Spleen (tissue), 11 donors: ENCODE measurements around the gene RGS6. TPM values are rescaled to one million over a fixed set of nuclear protein-coding genes. Genes with fewer than 3 reads are reported as not detected.
A peak's percentile ranks its signal among the peaks of the same experiment; 100 is the strongest.

Experiments
- DNase-seq: peaks from one replicate; pipeline ENCODE4 v3.0.0-alpha.2; 2020
- H3K27ac ChIP-seq, 8 donors: fragments of 200-600 bp; sonication (generic) in 7 of 8; 1 replicate in 4 of 8; 2 replicates in 4 of 8; pipeline versions ENCODE4 v1.5.0 to v1.8.0; 2016 to 2021; ENCODE audit warnings: inconsistent platforms in 4 of 8, mild to moderate bottlenecking in 4 of 8, moderate library complexity in 1 of 8
- H3K27me3 ChIP-seq, 7 donors: fragments of 200-600 bp; sonication (generic) in 6 of 7; replicated peaks in 1 of 7; 1 replicate in 4 of 7; 2 replicates in 3 of 7; pipeline versions ENCODE4 v1.5.0 to v1.8.0; 2016 to 2021; ENCODE audit warnings: inconsistent platforms in 3 of 7, mild to moderate bottlenecking in 1 of 7
- H3K36me3 ChIP-seq, 6 donors: fragments of 200-600 bp; sonication (generic) in 5 of 6; 1 replicate in 4 of 6; 2 replicates in 2 of 6; pipeline versions ENCODE4 v1.5.0 to v1.8.0; 2016 to 2021; ENCODE audit warnings: inconsistent platforms in 2 of 6
- H3K4me1 ChIP-seq, 6 donors: fragments of 200-600 bp; sonication (generic) in 5 of 6; 1 replicate in 3 of 6; 2 replicates in 3 of 6; pipeline versions ENCODE4 v1.5.0 to v1.8.0; 2016 to 2021; ENCODE audit warnings: inconsistent platforms in 3 of 6
- H3K4me3 ChIP-seq, 8 donors: fragments of 200-600 bp; sonication (generic) in 7 of 8; 1 replicate in 4 of 8; 2 replicates in 4 of 8; pipeline versions ENCODE4 v1.5.0 to v1.8.0; 2016 to 2021; ENCODE audit warnings: inconsistent platforms in 4 of 8, mild to moderate bottlenecking in 4 of 8, moderate library complexity in 2 of 8
- H3K9me3 ChIP-seq, 8 donors: fragments of 200-600 bp; sonication (generic) in 7 of 8; 1 replicate in 4 of 8; 2 replicates in 4 of 8; pipeline versions ENCODE4 v1.5.0 to v1.8.0; 2016 to 2021; ENCODE audit warnings: inconsistent platforms in 4 of 8
- CTCF ChIP-seq, 11 experiments: fragments of 200-600 bp in 7 of 11; fragments of 450-650 bp in 4 of 11; sonication (generic) in 4 of 11; IDR thresholded peaks in 8 of 11; conservative IDR thresholded peaks in 3 of 11; 1 replicate in 7 of 11; 2 replicates in 4 of 11; pipeline versions ENCODE4 v1.4.0 to v1.8.0; 2016 to 2021; ENCODE audit warnings: antibody characterized with exemption in 11 of 11, inconsistent platforms in 4 of 11, mild to moderate bottlenecking in 1 of 11
- POLR2A ChIP-seq, 3 donors: fragments of 450-650 bp; IDR thresholded peaks; one replicate each; pipeline ENCODE4 v1.5.1; 2017; ENCODE audit warnings: antibody characterized with exemption in 3 of 3, mild to moderate bottlenecking in 1 of 3
- POLR2AphosphoS5 ChIP-seq, 3 donors: sonication (generic); formaldehyde crosslinking; IDR thresholded peaks; one replicate each; pipeline ENCODE4 v1.5.1; 2017; ENCODE audit warnings: antibody characterized with exemption in 3 of 3
- WGBS, 5 donors: extraction: QIAGEN DNeasy Blood & Tissue Kit in 3 of 5; methylation state at CpG; one replicate each; pipeline versions ENCODE4 v1.1.5 to v1.1.7; 2013 to 2018; 5-methylcytosine and 5-hydroxymethylcytosine counted together
- intact Hi-C: fragments of 100-400 bp; cut with DNase I; formaldehyde crosslinking; loops from one replicate; pipeline ENCODE4 v1.15.0; 2023; ENCODE audit warnings: low total_unique reads
- polyA plus RNA-seq, 3 donors: library from polyadenylated mRNA; stranded (reverse); fragments of 200-250 nt; gene quantifications; one replicate each; pipeline ENCODE4 v1.2.1, GENCODE V29; 2013
- total RNA-seq, 7 donors: library from RNA; depleted of rRNA in 3 of 7; stranded (reverse); fragments of >200 nt in 3 of 7; fragmentation: NEBNext Ultra II Directional in 4 of 7; extraction: Animal tissue kit (Norgen Biotek cat#: 25700) in 4 of 7; gene quantifications; one replicate each; pipeline versions ENCODE4 v1.1.0 to v1.2.1, GENCODE V29; 2016 to 2021
- donor health status: healthy with polysubstance abuse.
- donor health status: DM: no; HTN: no; CAD: no; lungs with moderate emphysema.
- donor health status: DM: no; HTN: no; CAD: no.
- donor health status: Bipolar disorder and iron deficiency.
- donor health status: healthy.
- donor health status: DM: no; HTN: no; CAD: no.
- donor health status: DM: yes; HTN: yes; CAD: no.

Gene RGS6
- total and polyA plus RNA-seq, 10 donors: 0.20 to 8.1 (median 2.3) TPM

DNA sequence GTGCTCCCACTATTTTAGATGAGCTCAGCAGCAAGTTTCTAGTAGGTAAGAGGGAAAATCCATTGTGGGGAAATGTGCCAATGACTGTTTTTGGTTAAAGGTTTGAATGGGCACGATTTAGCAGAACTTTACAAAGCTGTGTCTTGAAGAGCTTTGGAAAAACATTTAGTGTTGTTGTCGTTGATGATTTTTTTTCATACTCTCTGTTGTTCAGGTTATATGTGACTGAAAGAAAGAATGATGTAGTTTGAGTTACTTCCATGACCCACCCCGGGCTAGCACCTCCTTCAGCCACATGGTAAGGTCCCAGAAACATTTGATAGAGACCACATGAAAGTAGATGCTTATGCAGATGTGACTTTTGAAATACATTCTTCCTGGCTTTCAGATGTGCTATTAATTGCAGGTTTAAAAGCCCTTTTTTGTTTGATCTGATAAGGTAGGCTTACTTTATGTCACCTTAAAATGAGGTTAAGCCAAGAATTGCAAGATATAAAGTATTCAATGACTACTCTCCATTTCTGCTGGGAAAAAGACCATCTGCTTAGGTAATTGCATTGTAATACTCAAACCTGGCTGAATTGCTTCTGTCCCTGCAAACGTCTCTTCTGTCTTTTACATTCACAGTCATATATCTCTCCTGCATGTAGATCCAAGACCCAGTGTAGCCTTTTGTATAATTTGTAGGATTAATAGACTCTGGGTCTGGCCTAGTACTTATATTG is 250.6 kb downstream of the RGS6 start:
- no peak overlapping the region for H3K27ac ChIP-seq
- no peak for DNase-seq
- no peak for TF ChIP-seq POLR2AphosphoS5 (IDR thresholded peaks at IDR 0.05)
- no peak for TF ChIP-seq CTCF (IDR thresholded peaks at IDR 0.05 in 8 of 11, conservative IDR thresholded peaks at IDR 0.05 in 3 of 11)
- TF ChIP-seq POLR2A (IDR thresholded peaks at IDR 0.05): no peak
- H3K27me3 ChIP-seq: peaks cover 0 to 5% (median 0%) of the 10 kb centered on the region in 7 donors
- 60 to 67% (median 67%) methylated on average over 4 of the region's 4 CpGs for WGBS, 5 donors
- intact Hi-C loops: no loop called here
- no peaks in the 10 kb centered on the region for H3K36me3 ChIP-seq
- no peak overlapping the region for H3K4me3 ChIP-seq
- H3K4me1 ChIP-seq: no peaks in the 10 kb centered on the region
- H3K9me3 ChIP-seq: peaks cover 0 to 23% (median 6%) of the 10 kb centered on the region in 8 donors

- H3K9me3 ChIP-seq: peaks cover 0 to 23% (median 6%) of the 10 kb centered on the region in 8 donors
- H3K4me3 ChIP-seq: no peak overlapping the region
- TF ChIP-seq CTCF (IDR thresholded peaks at IDR 0.05 in 8 of 11, conservative IDR thresholded peaks at IDR 0.05 in 3 of 11) (no peak), POLR2A (IDR thresholded peaks at IDR 0.05) (no peak), POLR2AphosphoS5 (IDR thresholded peaks at IDR 0.05) (no peak)
- H3K36me3 ChIP-seq: no peaks in the 10 kb centered on the region
- no peaks in the 10 kb centered on the region for H3K4me1 ChIP-seq
- intact Hi-C loops: no loop called here
- H3K27me3 ChIP-seq: peaks cover 0 to 5% (median 0%) of the 10 kb centered on the region in 7 donors
- H3K27ac ChIP-seq: no peak overlapping the region
- no peak for DNase-seq
- 69 to 89% (median 75%) methylated on average over 2 of the region's 2 CpGs for WGBS, 5 donors
Measured at GRCh38 chr14:72183631-72184030, 251.4 kb downstream of the RGS6 start.

GRCh38 chr14:72186523-72186922 is 254.3 kb downstream of the RGS6 start:
- Histone ChIP-seq H3K4me3 (no peak overlapping the region), H3K27me3 (no peaks in the 10 kb centered on the region), H3K9me3 (no peaks in the 10 kb centered on the region), H3K36me3 (no peaks in the 10 kb centered on the region), H3K27ac (peak overlapping the region in 1 of 8 donors; percentile 37), H3K4me1 (no peaks in the 10 kb centered on the region)
- TF ChIP-seq CTCF (IDR thresholded peaks at IDR 0.05 in 8 of 11, conservative IDR thresholded peaks at IDR 0.05 in 3 of 11): no peak
- TF ChIP-seq POLR2A (IDR thresholded peaks at IDR 0.05): no peak
- TF ChIP-seq POLR2AphosphoS5 (IDR thresholded peaks at IDR 0.05): peak in 1 of 3 donors; percentile 27
- no peak for DNase-seq
- intact Hi-C loops: no loop called here
- 55 to 65% (median 61%) methylated on average over 3 of the region's 3 CpGs for WGBS, 5 donors

- H3K9me3 ChIP-seq: no peaks in the 10 kb centered on the region
- DNase-seq: no peak
- no peaks in the 10 kb centered on the region for H3K36me3 ChIP-seq
- TF ChIP-seq POLR2A (IDR thresholded peaks at IDR 0.05): no peak
- no peak for TF ChIP-seq POLR2AphosphoS5 (IDR thresholded peaks at IDR 0.05)
- TF ChIP-seq CTCF (IDR thresholded peaks at IDR 0.05 in 8 of 11, conservative IDR thresholded peaks at IDR 0.05 in 3 of 11): no peak
- H3K27ac ChIP-seq: no peak overlapping the region
- no peak overlapping the region for H3K4me3 ChIP-seq
- H3K27me3 ChIP-seq: no peaks in the 10 kb centered on the region
- H3K4me1 ChIP-seq: no peaks in the 10 kb centered on the region
- intact Hi-C loops: no loop called here
- WGBS, 5 donors: 51 to 77% (median 73%) methylated on average over 4 of the region's 4 CpGs
Measured at GRCh38 chr14:72196237-72197015, 264.2 kb downstream of the RGS6 start.
